ENCODE measurements around the gene AUTS2. TPM values are rescaled to one million over a fixed set of nuclear protein-coding genes. Genes with fewer than 3 reads are reported as not detected.

AUTS2 gene
- total RNA-seq, 6 experiments from 2014 or later: 10.4 to 32.0 (median 19.3) TPM

DNA sequence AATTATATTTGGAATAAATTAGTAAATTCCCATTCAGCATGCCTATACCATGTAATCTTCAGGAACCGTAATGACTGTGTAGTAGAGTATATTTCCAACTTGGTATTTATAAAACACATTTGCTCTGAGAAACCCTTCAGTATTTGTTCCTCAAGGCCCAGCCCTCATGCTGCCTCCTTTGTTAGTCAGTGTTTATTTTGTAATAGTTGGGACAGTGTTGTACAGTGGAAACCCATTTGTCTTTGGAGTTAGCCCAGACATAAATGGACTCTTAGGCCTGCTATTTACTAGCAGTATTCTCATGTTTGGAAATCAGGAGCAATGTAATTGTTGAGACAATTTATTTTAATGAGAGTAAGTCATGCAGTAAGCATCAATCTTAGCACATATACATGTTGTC, 686.9 kb downstream of the AUTS2 start:
- H3K36me3 ChIP-seq: no peaks in the 10 kb centered on the region
- DNase-seq (no peak), ATAC-seq (no peak)
- WGBS (ENCODE audit: insufficient coverage, low coverage, low lambda C conversion rate, missing lambda C conversion rate): 92% methylated on average over 1 of the region's 1 CpG
- no peaks in the 10 kb centered on the region for H3K4me1 ChIP-seq
- intact Hi-C loops (cut with DNase I): no loop called here
- TF ChIP-seq, protein P1, sequence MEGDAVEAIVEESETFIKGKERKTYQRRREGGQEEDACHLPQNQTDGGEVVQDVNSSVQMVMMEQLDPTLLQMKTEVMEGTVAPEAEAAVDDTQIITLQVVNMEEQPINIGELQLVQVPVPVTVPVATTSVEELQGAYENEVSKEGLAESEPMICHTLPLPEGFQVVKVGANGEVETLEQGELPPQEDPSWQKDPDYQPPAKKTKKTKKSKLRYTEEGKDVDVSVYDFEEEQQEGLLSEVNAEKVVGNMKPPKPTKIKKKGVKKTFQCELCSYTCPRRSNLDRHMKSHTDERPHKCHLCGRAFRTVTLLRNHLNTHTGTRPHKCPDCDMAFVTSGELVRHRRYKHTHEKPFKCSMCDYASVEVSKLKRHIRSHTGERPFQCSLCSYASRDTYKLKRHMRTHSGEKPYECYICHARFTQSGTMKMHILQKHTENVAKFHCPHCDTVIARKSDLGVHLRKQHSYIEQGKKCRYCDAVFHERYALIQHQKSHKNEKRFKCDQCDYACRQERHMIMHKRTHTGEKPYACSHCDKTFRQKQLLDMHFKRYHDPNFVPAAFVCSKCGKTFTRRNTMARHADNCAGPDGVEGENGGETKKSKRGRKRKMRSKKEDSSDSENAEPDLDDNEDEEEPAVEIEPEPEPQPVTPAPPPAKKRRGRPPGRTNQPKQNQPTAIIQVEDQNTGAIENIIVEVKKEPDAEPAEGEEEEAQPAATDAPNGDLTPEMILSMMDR (IDR thresholded peaks at IDR 0.05): no peak
- TF ChIP-seq POLR2A (IDR thresholded peaks at IDR 0.05): no peak
- H3K9me3 ChIP-seq: no peaks in the 10 kb centered on the region
- no peak overlapping the region for H3K27ac ChIP-seq
- no peaks in the 10 kb centered on the region for H3K27me3 ChIP-seq
- H3K4me3 ChIP-seq: no peak overlapping the region

DNA sequence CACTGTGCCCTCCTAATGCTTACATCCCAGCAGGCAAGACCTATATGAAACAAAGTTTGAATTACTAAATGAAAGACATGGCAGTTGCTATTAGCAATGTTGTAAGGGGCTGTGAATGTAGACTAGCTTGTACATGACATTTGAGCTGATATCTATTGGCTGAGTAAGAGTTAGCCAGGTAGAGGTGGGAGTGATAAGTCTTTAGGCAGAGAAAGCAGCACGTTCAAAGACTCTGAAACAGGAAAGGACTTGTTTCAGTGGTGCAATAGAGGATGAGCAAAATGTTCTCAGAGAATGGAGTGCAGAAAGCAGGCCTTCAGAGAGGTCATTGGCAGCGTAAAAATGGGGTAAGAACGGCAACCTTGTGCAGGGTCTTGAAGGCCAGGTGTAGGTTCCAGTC, 687.6 kb downstream of the AUTS2 start:
- 74% methylated on average over 3 of the region's 3 CpGs for WGBS (ENCODE audit: insufficient coverage, low coverage, low lambda C conversion rate, missing lambda C conversion rate)
- no peak for DNase-seq
- Histone ChIP-seq H3K4me1 (no peaks in the 10 kb centered on the region), H3K4me3 (no peak overlapping the region), H3K36me3 (no peaks in the 10 kb centered on the region), H3K9me3 (no peaks in the 10 kb centered on the region), H3K27me3 (no peaks in the 10 kb centered on the region), H3K27ac (no peak overlapping the region)
- ATAC-seq: no peak
- no peak for TF ChIP-seq POLR2A (IDR thresholded peaks at IDR 0.05)
- TF ChIP-seq, protein P1 (IDR thresholded peaks at IDR 0.05): no peak
- intact Hi-C loops (cut with DNase I): no loop called here

DNA sequence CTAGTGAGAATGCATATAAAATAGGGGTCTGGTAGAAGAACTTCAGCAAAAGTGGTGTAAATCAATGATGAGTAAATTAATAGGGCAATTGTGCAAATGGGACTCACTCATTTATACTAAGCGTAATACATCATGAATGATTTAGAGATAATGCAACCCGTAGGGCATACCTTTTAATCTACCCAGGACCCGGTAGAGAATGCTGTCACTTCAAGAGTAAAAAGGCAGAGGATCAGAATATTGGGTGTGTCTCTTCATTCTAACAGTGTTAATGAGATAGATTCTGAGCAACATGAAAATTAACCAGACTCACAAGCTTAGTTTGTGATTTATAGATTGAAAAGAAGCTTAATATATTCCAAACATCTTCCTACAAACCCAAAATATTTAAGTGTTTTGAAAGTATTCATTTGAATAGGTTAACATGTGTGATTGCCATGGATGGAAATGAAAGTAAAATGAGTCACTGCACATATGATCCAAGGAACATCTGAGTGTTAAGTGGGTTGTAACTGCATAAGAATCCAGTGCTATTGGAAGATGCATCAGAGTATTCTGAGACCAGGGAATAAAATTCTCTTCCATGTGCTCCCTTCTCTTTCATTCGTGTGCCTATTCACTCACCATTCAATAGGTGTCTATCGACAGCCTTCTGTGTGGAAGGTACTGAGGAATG, 690.6 kb downstream of the AUTS2 start:
- H3K27ac ChIP-seq: no peak overlapping the region
- DNase-seq: no peak
- no peak overlapping the region for H3K4me3 ChIP-seq
- H3K27me3 ChIP-seq: no peaks in the 10 kb centered on the region
- H3K4me1 ChIP-seq: no peaks in the 10 kb centered on the region
- H3K36me3 ChIP-seq: no peaks in the 10 kb centered on the region
- intact Hi-C loops (cut with DNase I): no loop called here
- no peak for TF ChIP-seq POLR2A (IDR thresholded peaks at IDR 0.05)
- TF ChIP-seq, protein P1 (IDR thresholded peaks at IDR 0.05): no peak
- ATAC-seq: no peak
- 84% methylated on average over 5 of the region's 5 CpGs for WGBS (ENCODE audit: insufficient coverage, low coverage, low lambda C conversion rate, missing lambda C conversion rate)
- H3K9me3 ChIP-seq: no peaks in the 10 kb centered on the region

DNA sequence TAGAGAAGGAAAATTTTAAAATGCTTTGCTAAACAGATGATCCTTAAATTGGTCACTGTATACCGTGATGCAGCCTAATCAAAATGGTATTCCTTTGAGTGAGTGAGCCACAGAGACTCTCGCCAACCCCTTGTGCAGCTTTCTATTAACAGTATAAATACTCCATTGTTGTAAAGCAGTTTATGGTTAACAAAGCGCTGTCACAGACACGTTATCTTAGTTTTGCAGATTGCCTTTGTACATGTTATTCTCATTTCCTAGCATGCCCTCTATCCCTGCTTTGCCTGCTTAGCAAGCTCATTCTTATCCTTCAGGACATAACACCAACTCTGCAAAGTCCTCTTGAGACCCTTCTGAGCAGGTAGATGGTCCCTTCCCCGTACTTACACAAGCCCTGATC, 694.4 kb downstream of the AUTS2 start:
- no peaks in the 10 kb centered on the region for H3K9me3 ChIP-seq
- no peak for TF ChIP-seq POLR2A (IDR thresholded peaks at IDR 0.05)
- TF ChIP-seq, protein P1 (IDR thresholded peaks at IDR 0.05): no peak
- H3K4me1 ChIP-seq: no peaks in the 10 kb centered on the region
- DNase-seq (no peak), ATAC-seq (no peak)
- no peaks in the 10 kb centered on the region for H3K27me3 ChIP-seq
- 92% methylated on average over 5 of the region's 5 CpGs for WGBS (ENCODE audit: insufficient coverage, low coverage, low lambda C conversion rate, missing lambda C conversion rate)
- intact Hi-C loops (cut with DNase I): no loop called here
- no peaks in the 10 kb centered on the region for H3K36me3 ChIP-seq
- H3K27ac ChIP-seq: no peak overlapping the region
- no peak overlapping the region for H3K4me3 ChIP-seq
